GM19452 (cell line): ENCODE results near the gene PCDHGA7.
"Not testable (repeated sequence)": the region's sequence is repeated elsewhere in the genome, so short reads cannot be mapped to it uniquely, and the experiment has no call there.

ENCODE experiments used
- ATAC-seq: cut with Tn5 transposase; IDR thresholded peaks from one replicate; pipeline ENCODE4 v1.9.1; 2021; ENCODE audit not compliant: unreplicated experiment

Gene PCDHGA7

DNA sequence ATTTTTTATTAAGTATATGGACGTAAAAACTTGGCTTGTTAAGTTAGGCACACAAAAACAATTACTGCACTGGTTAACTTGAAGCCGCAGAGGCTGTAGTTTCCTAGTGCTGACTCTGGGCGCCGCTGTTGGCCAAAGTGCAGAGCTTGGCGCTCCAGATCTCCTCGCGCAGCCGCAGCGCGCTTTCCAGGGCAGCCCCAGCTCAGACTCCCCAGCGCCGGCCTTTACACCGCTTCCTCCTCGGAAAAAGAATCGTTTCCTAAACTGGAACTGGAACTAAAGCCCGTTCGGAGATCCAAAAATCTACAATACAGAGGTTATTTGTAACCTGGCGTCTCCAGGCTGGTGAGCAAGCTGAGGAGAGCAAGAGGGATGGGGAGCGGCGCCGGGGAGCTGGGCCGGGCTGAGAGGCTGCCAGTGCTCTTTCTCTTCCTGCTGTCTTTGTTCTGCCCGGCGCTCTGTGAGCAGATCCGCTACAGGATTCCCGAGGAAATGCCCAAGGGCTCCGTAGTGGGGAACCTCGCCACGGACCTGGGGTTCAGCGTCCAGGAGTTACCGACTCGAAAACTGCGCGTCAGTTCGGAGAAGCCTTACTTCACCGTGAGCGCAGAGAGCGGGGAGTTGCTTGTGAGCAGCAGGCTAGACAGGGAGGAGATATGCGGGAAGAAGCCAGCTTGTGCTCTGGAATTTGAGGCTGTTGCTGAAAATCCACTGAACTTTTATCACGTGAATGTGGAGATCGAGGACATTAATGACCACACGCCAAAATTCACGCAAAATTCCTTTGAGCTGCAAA, 15.4 kb downstream of the PCDHGA7 start, which contains the start of gene PCDHGB5:
TSS of gene PCDHGB5 (plus strand) at position 192 of the 796 bp plus-strand sequence. CDS start at position 373, 181 bp downstream.
- peak; percentile 83 for ATAC-seq

DNA sequence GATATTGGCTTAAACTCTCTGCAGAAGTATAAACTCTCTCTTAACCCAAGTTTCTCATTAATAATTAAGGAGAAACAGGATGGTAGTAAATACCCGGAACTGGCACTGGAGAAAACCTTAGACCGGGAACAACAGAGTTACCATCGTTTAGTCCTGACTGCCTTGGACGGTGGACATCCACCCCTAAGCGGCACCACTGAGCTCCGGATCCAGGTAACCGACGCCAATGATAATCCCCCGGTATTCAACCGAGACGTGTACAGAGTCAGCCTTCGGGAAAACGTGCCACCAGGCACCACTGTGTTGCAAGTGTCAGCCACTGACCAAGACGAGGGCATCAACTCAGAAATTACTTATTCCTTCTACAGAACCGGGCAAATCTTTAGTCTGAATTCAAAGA, 16.1 kb downstream of the PCDHGA7 start:
- ATAC-seq, result no peak

DNA sequence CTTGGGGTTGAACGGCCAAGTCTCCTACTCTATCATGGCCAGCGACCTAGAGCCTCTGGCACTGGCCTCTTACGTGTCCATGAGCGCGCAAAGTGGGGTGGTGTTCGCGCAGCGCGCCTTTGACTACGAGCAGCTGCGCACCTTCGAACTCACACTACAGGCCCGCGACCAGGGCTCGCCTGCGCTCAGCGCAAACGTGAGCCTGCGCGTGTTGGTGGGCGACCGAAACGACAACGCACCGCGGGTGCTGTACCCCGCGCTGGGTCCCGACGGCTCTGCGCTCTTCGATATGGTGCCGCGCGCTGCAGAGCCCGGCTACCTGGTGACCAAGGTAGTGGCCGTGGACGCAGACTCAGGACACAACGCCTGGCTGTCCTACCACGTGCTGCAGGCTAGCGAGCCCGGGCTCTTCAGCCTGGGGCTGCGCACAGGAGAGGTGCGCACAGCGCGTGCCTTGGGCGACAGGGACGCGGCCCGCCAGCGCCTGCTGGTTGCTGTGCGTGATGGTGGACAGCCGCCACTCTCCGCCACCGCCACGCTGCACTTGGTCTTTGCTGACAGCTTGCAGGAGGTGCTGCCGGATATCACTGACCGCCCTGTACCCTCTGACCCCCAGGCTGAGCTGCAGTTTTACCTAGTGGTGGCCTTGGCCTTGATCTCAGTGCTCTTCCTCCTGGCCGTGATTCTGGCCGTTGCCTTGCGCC, 17.2 kb downstream of the PCDHGA7 start:
- no peak for ATAC-seq

DNA sequence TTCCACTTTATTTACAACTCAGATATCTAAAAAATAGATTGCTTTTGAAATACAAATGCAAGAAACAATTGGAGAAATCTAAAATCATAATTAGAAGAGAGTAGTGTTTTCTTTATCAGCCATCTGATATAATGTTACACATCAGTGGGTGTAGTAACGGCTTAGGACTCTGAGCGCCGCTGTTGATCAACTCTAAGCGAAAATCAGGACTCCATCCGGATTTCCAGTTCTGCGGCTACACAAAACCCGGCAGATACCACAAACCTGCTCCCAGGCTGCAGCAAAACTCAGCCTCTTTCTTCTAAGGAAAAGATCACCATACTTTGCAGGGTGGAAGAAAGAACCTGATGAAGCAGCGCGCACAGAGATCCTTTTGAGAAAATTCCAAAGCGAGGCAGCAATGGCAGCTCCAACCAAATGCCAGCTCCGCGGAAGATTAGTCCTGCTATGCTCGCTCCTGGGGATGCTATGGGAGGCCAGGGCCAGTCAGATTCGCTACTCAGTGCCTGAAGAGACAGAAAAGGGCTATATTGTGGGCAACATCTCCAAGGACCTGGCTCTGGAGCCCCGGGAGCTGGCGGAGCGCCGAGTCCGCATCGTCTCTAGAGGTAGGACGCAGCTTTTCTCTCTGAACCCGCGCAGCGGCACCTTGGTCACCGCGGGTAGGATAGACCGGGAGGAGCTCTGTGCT, 20.2 kb downstream of the PCDHGA7 start, which contains the start of gene PCDHGA9:
TSS of gene PCDHGA9 (plus strand) at position 226 of the 691 bp plus-strand sequence. CDS start at position 401, 175 bp downstream.
- no peak for ATAC-seq

DNA sequence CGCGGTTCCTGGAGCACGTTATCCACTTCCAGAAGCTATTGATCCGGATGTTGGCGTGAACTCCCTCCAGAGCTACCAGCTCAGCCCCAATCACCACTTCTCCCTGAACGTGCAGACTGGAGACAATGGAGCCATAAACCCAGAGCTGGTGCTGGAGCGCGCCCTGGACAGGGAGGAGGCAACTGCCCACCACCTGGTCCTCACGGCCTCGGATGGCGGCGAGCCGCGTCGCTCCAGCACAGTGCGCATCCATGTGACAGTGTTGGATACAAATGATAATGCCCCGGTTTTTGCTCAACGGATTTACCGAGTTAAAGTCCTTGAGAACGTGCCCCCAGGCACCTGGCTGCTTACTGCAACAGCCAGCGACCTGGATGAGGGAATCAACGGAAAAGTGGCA, 20.8 kb downstream of the PCDHGA7 start:
- no peak for ATAC-seq

DNA sequence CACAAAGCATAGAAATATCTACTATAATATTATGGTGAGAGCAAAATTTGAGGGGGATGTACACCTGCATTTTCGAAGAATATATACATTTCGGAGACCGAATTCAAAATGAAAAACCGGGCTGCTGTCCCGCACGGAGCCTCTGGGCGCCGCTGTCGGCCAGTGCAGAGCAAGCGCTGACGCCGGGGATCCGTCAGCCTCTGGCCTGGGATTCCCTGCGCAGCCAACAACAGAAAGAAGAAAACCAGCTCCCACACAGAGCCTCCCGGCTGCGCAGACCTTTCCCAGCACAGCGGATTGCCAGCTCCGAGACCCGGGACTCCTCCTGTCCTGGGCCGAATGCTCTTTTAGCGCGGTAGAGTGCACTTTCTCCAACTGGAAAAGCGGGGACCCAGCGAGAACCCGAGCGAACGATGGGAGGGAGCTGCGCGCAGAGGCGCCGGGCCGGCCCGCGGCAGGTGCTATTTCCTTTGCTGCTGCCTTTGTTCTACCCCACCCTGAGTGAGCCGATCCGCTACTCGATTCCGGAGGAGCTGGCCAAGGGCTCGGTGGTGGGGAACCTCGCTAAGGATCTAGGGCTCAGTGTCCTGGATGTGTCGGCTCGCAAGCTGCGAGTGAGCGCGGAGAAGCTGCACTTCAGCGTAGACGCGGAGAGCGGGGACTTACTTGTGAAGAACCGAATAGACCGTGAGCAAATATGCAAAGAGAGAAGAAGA, 25.4 kb downstream of the PCDHGA7 start, which contains the start of gene PCDHGB6:
TSS of gene PCDHGB6 (plus strand) at position 232 of the 716 bp plus-strand sequence. CDS start at position 414, 182 bp downstream.
- peak; percentile 86 for ATAC-seq

DNA sequence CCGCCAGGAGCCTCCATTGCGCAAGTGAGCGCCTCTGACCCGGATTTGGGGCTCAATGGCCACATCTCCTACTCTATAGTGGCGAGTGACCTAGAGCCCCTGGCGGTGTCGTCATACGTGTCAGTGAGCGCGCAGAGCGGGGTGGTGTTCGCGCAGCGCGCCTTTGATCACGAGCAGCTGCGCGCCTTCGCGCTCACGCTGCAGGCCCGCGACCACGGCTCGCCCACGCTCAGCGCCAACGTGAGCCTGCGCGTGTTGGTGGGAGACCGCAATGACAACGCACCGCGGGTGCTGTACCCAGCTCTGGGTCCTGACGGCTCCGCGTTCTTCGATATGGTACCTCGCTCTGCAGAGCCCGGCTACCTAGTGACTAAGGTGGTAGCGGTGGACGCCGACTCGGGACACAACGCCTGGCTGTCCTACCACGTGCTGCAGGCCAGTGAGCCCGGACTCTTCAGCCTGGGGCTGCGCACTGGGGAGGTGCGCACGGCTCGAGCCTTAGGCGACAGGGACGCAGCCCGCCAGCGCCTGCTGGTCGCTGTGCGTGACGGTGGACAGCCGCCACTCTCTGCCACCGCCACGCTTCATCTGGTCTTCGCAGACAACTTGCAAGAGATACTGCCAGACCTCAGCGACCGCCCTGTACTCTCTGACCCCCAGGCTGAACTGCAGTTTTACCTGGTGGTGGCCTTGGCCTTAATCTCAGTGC, 27.2 kb downstream of the PCDHGA7 start:
- no peak for ATAC-seq

DNA sequence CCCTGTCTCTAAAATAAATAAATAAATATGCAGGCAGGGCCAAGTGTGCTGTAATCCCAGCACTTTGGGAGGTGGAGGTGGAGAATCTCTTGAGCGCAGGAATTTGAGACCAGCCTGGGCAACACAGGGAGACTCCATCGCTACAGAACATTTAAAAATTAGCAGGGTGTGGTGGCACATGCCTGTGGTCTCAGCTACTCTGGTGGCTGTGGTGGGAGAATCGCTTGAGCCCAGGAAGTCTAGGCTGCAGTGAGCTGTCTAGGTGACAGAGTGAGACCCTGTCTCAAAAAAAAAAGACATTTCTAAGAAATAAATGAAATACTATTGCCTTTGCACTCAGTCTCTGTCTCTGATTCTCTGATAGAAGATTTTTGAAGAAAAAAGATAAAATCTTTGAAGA, 29.0 kb downstream of the PCDHGA7 start:
- no peak for ATAC-seq

DNA sequence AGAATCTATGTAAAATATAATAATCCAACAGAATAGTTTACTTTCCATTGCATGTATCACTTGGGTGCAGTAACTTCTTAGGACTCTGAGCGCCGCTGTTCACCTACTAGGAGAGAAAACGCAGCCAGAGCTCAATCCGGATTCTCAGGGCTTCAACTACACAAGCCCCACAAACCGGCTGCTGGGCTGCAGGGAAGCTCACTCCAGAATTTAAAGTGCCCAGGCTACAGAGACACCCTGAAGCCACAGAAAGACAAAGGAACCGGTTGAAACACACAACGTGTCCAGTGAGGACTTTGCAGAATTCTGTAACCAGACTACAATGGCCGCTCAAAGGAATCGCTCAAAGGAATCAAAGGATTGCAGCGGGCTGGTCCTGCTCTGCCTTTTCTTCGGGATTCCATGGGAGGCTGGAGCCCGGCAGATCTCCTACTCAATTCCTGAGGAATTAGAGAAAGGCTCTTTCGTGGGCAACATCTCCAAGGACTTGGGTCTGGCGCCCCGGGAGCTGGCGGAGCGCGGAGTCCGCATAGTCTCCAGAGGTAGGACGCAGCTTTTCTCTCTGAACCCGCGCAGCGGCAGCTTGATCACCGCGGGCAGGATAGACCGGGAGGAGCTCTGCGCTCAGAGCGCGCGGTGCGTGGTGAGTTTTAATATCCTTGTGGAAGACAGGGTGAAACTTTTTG, 30.5 kb downstream of the PCDHGA7 start, which contains the start of gene PCDHGA10:
TSS of gene PCDHGA10 (plus strand) at position 134 of the 686 bp plus-strand sequence. CDS start at position 323, 189 bp downstream.
- peak; percentile 54 for ATAC-seq

DNA sequence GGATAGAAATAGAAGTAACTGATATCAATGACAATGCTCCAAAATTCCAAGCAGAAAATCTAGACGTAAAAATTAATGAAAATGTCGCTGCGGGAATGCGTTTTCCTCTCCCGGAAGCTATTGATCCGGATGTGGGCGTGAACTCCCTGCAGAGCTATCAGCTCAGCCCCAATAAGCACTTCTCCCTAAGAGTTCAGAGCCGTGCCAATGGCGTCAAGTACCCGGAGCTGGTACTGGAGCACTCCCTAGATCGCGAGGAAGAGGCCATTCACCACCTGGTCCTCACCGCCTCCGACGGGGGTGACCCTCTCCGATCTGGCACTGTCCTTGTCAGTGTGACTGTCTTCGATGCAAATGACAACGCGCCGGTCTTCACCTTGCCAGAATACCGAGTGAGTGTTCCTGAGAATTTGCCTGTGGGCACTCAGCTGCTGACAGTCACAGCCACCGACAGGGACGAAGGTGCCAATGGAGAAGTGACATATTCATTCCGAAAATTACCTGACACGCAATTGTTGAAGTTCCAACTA, 31.1 kb downstream of the PCDHGA7 start:
- ATAC-seq, result no peak

DNA sequence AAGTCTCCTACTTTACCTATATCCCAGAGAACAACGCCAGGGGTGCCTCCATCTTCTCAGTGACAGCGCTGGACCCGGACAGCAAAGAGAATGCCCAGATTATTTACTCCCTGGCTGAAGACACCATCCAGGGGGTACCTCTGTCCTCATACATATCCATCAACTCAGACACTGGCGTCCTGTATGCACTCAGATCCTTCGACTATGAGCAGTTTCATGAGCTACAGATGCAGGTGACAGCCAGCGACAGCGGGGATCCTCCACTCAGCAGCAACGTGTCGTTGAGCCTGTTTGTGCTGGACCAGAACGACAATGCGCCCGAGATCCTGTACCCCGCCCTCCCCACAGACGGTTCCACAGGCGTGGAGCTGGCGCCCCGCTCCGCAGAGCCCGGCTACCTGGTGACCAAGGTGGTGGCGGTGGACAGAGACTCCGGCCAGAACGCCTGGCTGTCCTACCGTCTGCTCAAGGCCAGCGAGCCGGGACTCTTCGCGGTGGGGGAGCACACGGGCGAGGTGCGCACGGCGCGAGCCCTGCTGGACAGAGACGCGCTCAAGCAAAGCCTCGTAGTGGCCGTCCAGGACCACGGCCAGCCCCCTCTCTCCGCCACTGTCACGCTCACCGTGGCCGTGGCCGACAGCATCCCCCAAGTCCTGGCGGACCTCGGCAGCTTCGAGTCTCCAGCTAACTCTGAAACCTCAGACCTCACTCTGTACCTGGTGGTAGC, 32.2 kb downstream of the PCDHGA7 start:
- ATAC-seq, result not testable (repeated sequence)

DNA sequence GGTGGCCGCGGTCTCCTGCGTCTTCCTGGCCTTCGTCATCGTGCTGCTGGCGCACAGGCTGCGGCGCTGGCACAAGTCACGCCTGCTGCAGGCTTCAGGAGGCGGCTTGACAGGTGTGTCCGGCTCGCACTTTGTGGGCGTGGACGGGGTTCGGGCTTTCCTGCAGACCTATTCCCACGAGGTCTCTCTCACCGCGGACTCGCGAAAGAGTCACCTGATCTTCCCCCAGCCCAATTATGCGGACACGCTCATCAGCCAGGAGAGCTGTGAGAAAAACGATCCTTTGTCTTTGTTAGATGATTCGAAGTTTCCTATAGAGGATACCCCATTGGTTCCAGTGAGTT, 32.7 kb downstream of the PCDHGA7 start:
- not testable (repeated sequence) for ATAC-seq

DNA sequence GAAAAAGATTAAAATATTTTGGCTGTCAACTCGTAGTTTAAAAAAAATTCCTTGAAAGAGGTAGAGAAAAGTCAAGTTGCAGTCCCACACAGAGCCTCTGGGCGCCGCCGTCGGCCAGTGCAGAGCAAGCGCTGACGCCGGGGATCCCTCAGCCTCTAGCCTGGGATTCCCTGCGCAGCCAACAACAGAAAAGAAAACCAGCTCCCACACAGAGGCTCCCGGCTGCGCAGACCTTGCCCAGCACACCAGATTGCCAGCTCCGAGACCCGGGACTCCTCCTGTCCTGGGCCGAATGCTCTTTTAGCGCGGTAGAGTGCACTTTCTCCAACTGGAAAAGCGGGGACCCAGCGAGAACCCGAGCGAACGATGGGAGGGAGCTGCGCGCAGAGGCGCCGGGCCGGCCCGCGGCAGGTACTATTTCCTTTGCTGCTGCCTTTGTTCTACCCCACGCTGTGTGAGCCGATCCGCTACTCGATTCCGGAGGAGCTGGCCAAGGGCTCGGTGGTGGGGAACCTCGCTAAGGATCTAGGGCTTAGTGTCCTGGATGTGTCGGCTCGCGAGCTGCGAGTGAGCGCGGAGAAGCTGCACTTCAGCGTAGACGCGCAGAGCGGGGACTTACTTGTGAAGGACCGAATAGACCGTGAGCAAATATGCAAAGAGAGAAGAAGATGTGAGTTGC, 35.1 kb downstream of the PCDHGA7 start, which contains the start of gene PCDHGB7:
TSS of gene PCDHGB7 (plus strand) at position 184 of the 679 bp plus-strand sequence. CDS start at position 367, 183 bp downstream.
- ATAC-seq, result peak; percentile 82

DNA sequence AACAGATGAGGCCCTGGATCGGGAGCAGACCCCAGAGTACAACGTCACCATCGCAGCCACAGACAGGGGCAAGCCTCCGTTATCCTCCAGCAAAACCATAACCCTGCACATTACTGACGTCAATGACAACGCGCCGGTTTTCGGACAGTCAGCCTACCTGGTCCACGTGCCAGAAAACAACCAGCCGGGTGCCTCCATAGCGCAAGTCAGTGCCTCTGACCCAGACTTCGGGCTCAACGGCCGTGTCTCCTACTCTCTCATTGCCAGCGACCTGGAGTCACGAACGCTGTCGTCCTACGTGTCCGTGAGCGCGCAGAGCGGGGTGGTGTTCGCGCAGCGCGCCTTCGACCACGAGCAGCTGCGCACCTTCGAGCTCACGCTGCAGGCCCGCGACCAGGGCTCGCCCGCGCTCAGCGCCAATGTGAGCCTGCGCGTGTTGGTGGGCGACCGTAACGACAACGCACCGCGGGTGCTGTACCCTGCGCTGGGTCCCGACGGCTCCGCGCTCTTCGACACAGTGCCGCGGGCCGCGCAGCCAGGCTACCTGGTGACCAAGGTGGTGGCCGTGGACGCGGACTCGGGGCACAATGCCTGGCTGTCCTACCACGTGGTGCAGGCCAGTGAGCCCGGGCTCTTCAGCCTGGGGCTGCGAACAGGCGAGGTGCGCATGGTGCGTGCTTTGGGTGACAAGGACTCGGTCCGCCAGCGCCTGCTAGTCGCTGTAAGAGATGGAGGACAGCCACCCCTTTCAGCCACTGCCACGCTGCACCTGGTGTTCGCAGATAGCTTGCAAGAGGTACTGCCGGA, 36.7 kb downstream of the PCDHGA7 start:
- no peak for ATAC-seq

DNA sequence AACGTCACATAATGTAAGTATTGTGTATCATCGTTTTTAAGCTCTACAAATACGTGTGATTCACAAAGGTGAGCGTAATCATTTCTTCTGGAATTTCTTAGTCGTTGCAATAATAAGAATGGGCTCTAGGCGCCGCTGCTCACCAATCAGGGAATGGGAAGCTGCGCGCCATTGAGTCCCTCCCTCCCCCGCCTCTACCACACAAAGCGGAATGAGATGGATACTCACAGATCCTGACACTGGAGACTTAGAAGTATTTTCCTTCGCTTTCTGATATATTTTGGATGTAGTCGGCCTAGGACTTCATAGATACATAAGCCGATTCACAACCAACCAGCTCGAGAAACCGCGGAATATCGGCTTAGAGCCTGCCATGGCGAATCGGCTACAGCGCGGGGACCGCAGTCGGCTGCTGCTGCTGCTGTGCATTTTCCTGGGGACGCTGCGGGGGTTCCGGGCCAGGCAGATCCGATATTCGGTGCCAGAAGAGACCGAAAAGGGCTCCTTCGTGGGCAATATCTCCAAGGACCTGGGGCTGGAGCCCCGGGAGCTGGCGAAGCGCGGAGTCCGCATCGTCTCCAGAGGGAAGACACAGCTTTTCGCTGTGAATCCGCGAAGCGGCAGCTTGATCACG, 38.4 kb downstream of the PCDHGA7 start, which contains the start of gene PCDHGA11:
TSS of gene PCDHGA11 (plus strand) at position 197 of the 634 bp plus-strand sequence. CDS start at position 374, 177 bp downstream.
- peak; percentile 41 for ATAC-seq

DNA sequence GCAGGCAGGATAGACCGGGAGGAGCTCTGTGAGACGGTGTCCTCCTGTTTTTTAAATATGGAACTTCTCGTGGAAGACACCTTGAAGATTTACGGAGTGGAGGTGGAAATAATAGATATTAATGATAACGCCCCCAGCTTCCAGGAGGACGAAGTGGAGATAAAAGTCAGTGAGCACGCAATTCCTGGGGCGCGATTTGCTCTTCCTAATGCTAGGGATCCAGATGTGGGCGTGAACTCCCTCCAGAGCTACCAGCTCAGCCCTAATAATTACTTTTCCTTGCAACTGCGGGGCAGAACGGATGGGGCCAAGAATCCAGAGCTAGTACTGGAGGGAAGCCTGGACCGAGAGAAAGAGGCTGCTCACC, 38.9 kb downstream of the PCDHGA7 start:
- ATAC-seq, result no peak
